Measurements from ENCODE around the gene PNPLA8.

The PNPLA8 gene

DNA sequence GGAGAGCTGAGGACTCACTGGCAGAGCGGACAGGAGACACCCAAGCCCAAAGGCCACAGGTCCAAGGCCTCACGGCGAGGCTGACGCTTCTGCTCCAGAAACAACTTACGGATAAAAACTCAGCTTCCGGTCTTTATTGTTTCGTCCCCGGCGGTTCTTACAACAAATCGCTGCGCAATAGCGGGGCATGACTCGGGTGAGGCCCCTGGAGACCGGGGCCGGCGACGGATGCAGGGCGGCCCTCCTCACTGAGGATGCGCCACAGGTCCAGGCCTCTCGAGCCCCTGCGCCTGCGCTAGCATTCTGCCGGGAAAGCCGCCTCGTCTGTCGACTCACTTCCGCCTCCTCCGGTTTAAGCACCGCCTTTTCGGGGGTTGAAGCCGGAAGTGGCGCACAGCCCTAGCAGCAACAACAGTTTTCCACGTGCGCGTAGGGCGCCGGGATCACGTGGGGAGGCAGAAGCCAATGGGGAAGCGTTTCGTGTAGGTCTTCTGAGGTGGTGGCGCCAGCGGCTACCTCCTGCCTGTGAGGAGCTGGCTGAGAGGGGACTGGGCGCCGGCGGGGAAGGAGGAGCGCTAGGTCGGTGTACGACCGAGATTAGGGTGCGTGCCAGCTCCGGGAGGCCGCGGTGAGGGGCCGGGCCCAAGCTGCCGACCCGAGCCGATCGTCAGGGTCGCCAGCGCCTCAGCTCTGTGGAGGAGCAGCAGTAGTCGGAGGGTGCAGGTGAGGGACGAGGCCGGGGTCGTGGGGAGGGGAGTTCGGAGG is 43.6 kb upstream of the PNPLA8 start, which contains the start of the genes DNAJB9 and THAP5:
TSS of gene DNAJB9 (plus strand) at position 494 of the 765 bp plus-strand sequence. CDS start 1,853 bp downstream, outside the sequence.
TSS of gene THAP5 (minus strand) at position 326 of the 765 bp plus-strand sequence. CDS start at position 189, 137 bp downstream.
- Histone ChIP-seq H3K79me2 (ENCODE audit: insufficient read depth, low read depth) (peaks cover 79% of the 10 kb centered on the region), H3K9ac (peak within 1 kb of the TSS; percentile 91), H3K4me1 (ENCODE audit: low read depth, poor library complexity, severe bottlenecking) (peaks cover 46% of the 10 kb centered on the region), H4K20me1 (ENCODE audit: insufficient read depth) (no peaks in the 10 kb centered on the region), H3K4me2 (peak within 1 kb of the TSS; percentile 76), H3K27me3 (ENCODE audit: insufficient read depth, low read depth) (no peaks in the 10 kb centered on the region), H2AFZ (ENCODE audit: low read depth) (peak within 1 kb of the TSS; percentile 73), H3K36me3 (ENCODE audit: insufficient read depth) (peaks cover 17% of the 10 kb centered on the region; the same call in 1 of the 2 replicates), H3K27ac (peak within 1 kb of the TSS; percentile 92), H3K4me3 (IDR thresholded peaks at IDR 0.05; ENCODE audit: insufficient read depth, low read depth, low read length) (no peak within 1 kb of the TSS)
- TF ChIP-seq, protein P1, sequence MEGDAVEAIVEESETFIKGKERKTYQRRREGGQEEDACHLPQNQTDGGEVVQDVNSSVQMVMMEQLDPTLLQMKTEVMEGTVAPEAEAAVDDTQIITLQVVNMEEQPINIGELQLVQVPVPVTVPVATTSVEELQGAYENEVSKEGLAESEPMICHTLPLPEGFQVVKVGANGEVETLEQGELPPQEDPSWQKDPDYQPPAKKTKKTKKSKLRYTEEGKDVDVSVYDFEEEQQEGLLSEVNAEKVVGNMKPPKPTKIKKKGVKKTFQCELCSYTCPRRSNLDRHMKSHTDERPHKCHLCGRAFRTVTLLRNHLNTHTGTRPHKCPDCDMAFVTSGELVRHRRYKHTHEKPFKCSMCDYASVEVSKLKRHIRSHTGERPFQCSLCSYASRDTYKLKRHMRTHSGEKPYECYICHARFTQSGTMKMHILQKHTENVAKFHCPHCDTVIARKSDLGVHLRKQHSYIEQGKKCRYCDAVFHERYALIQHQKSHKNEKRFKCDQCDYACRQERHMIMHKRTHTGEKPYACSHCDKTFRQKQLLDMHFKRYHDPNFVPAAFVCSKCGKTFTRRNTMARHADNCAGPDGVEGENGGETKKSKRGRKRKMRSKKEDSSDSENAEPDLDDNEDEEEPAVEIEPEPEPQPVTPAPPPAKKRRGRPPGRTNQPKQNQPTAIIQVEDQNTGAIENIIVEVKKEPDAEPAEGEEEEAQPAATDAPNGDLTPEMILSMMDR (conservative IDR thresholded peaks at IDR 0.05; ENCODE audit: low read depth, low read length), result no peak

DNA sequence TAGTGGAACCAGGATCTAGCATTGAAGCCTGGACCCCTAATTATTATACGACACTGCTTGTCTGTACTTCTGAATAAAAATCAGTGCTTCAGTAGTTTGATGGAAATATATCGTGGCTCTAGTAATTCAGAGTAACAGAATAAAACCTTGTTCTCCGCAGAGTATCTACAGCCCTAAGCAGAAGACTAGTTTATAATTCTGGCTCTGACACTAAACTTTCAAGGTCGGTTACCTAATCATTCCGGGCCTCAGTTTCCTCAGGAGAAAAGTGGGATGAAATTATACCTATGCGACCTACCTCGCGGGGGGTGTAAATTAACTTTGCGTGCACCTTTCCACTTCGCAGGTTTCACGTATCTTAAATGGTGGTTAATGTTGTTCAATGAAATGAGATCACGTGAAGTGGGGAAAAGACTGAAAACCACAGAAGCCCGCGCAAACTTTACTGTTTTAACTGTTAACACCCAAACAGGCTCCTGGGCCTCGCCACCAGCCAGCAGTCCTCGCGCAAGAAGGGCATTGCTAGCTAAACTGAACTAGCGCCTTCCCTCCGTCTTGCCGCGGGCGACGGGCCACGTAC is 43.0 kb upstream of the PNPLA8 start:
- Histone ChIP-seq H2AFZ (ENCODE audit: low read depth) (peak overlapping the region; percentile 73), H3K4me1 (ENCODE audit: low read depth, poor library complexity, severe bottlenecking) (peaks cover 46% of the 10 kb centered on the region), H3K79me2 (ENCODE audit: insufficient read depth, low read depth) (peaks cover 75% of the 10 kb centered on the region), H3K4me2 (peak overlapping the region; percentile 72), H3K27ac (peak overlapping the region; percentile 92), H3K9ac (peak overlapping the region; percentile 91), H3K4me3 (IDR thresholded peaks at IDR 0.05; ENCODE audit: insufficient read depth, low read depth, low read length) (no peak overlapping the region), H3K27me3 (ENCODE audit: insufficient read depth, low read depth) (no peaks in the 10 kb centered on the region), H3K36me3 (ENCODE audit: insufficient read depth) (peaks cover 11% of the 10 kb centered on the region; the same call in 1 of the 2 replicates), H4K20me1 (ENCODE audit: insufficient read depth) (no peaks in the 10 kb centered on the region)
- TF ChIP-seq, protein P1 (conservative IDR thresholded peaks at IDR 0.05; ENCODE audit: low read depth, low read length), result no peak

GRCh38 chr7:108565987-108566386 is 40.1 kb upstream of the PNPLA8 start:
- no peaks in the 10 kb centered on the region for H3K27me3 ChIP-seq (ENCODE audit: insufficient read depth, low read depth)
- H3K9ac ChIP-seq, result no peak overlapping the region
- no peaks in the 10 kb centered on the region for H4K20me1 ChIP-seq (ENCODE audit: insufficient read depth)
- H3K79me2 ChIP-seq (ENCODE audit: insufficient read depth, low read depth), result peaks cover 48% of the 10 kb centered on the region
- no peak overlapping the region for H3K4me3 ChIP-seq (IDR thresholded peaks at IDR 0.05; ENCODE audit: insufficient read depth, low read depth, low read length)
- H2AFZ ChIP-seq (ENCODE audit: low read depth), result no peak overlapping the region
- peaks cover 37% of the 10 kb centered on the region for H3K4me1 ChIP-seq (ENCODE audit: low read depth, poor library complexity, severe bottlenecking)
- no peak overlapping the region for H3K4me2 ChIP-seq
- TF ChIP-seq, protein P1 (conservative IDR thresholded peaks at IDR 0.05; ENCODE audit: low read depth, low read length), result no peak
- no peak overlapping the region for H3K27ac ChIP-seq
- H3K36me3 ChIP-seq (ENCODE audit: insufficient read depth), result no peaks in the 10 kb centered on the region; the same call in 1 of the 2 replicates

- Histone ChIP-seq H3K36me3 (ENCODE audit: insufficient read depth) (no peaks in the 10 kb centered on the region; the same call in 1 of the 2 replicates), H2AFZ (ENCODE audit: low read depth) (no peak overlapping the region), H4K20me1 (ENCODE audit: insufficient read depth) (no peaks in the 10 kb centered on the region), H3K9ac (no peak overlapping the region), H3K4me2 (no peak overlapping the region), H3K27me3 (ENCODE audit: insufficient read depth, low read depth) (no peaks in the 10 kb centered on the region), H3K79me2 (ENCODE audit: insufficient read depth, low read depth) (peaks cover 7% of the 10 kb centered on the region), H3K4me3 (IDR thresholded peaks at IDR 0.05; ENCODE audit: insufficient read depth, low read depth, low read length) (no peak overlapping the region), H3K27ac (no peak overlapping the region), H3K4me1 (ENCODE audit: low read depth, poor library complexity, severe bottlenecking) (peaks cover 20% of the 10 kb centered on the region)
- TF ChIP-seq, protein P1 (conservative IDR thresholded peaks at IDR 0.05; ENCODE audit: low read depth, low read length), result no peak
Measured at GRCh38 chr7:108561047-108561619, 35.2 kb upstream of the PNPLA8 start.

All from KMS-11 (cell line).